HG02678 (cell line): Measurements from ENCODE around the gene CARD16.

Experiments used
- ATAC-seq: cut with Tn5 transposase; IDR thresholded peaks from one replicate; pipeline ENCODE4 v1.9.1; 2021; ENCODE audit warnings: mild to moderate bottlenecking, moderate library complexity; ENCODE audit not compliant: unreplicated experiment

Gene CARD16

DNA sequence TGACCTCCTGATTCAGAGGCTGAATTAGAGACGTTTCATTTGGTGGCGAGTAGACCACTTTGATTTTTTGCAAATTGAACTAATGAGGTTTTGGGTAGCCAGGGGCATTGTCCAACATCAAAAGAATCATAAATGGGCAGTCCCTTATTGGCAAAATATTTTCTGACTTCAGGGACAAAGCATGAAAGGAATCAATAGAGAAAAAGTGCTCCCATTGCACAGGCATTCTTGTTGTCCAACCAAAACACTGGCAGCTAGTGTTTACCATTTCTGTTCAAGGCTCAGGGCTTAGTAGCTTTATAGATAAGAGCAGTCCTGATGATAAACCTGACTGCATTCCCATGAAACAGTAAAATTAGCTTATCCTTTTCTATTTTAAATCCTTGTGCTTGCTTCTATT is 6.4 kb upstream of the CARD16 start:
- no peak for ATAC-seq

DNA sequence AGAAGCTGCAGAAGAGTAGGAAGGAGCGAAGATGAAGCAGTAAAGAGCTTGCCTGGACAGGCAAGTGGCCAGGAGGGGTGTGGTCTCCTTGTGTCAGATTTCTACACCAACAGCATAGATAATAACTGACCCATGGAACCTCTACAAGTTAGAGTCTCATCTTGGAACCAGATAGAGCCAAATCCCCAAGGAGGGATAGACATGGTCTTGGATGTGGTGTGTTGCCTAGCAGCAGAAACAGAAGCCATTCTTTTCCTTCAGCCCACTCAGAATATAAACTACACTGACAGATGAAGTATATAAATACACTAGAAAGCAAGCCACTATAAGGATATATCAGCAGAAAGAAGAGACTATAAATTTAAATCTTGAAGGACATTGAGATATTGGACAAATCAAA is 4.3 kb upstream of the CARD16 start:
- ATAC-seq, result no peak

DNA sequence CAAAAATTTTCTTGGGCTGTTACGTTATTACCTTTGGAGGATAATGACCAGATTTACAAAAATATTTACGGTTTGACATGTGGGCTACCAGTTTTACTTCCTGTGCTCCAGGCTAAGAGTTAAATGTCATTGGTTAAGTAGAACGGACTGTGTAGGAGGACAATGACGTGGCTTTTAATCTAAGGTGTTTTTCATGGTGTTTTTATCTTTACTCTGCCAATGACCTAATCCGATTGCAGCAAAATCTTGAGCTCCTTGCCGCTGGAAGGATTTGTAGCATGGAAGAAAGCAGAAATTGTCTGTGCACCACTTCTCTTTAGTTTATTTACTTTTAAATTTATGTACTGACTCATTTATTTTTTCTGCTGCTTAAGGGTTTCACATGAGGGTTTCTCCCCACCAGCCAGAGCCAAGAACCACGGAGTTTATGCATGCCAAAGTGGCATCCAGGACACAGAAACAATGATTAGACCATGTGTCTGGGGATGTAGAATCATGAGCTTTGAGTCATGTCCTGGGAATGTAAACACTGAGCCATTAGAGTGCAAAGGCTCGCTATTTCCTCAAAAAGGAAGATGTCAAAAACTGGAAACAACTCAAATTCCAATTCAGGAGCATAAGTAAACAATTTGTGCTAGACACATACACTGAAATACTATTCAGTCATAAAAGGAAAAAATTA is 1.9 kb upstream of the CARD16 start:
- no peak for ATAC-seq

DNA sequence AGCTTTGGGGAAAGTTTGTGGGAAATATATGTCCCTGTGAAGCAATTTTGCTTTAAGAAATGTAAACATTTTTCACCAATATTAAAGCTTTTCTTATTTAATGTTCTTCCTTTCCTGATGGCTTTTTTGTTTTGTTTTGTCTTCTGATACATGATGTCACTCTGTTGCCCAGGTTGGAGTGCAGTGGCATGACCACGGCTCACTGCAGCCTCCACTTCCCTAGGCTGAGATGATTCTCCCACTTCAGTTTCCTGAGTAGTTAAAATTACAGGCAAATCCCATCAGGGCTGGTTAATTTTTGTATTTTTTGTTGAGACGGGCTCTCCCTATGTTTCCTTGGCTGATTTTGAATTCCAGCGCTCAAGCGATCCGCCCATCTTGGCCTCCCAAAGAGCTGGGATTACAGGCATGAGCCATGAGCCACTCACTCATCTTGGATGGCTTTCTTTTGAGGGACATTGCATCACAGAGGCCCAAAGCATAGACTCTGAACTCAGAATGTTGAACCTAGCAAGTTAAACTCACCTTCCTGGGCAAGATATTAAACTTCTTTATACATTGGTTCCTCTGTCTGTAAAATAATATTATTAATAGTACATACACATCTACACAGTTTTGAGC is 651 bp upstream of the CARD16 start:
- ATAC-seq, result no peak

DNA sequence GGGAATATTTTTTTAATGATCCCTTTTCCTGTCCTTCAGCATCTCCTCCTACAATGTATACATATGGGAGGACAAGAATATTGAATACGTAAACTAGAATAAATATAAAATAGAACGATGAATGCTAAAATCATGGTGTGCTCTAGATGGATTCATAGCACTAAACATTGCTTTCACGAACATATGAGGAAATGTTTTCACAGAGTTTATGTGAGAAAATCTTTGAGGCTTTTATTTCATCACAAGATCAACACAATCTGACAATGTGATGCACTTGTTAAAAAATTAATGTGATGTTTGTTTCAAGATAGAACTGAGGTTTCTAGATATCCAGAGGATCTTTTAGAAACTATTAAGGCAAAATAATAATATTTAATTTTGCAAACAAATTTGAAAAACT is 3.0 kb downstream of the CARD16 start:
- ATAC-seq, result no peak

DNA sequence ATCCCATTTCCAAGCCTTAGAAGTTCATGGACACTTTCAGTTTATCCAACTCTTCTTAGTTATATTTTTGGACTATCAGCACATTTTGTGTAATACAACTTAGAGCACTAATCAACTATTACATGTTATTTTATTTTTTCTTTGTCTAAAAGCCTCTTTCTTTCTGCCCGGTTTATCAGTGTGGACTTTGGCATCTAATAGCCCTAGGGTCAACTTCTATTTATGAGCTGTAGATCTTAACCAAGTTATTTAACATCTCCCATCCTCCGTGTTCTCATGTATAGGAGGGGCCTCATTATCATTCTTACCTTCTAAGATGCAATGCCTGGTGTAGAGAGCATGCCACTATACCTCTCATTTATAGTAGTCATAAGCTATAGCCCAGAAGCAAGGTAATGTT is 4.4 kb downstream of the CARD16 start:
- no peak for ATAC-seq

DNA sequence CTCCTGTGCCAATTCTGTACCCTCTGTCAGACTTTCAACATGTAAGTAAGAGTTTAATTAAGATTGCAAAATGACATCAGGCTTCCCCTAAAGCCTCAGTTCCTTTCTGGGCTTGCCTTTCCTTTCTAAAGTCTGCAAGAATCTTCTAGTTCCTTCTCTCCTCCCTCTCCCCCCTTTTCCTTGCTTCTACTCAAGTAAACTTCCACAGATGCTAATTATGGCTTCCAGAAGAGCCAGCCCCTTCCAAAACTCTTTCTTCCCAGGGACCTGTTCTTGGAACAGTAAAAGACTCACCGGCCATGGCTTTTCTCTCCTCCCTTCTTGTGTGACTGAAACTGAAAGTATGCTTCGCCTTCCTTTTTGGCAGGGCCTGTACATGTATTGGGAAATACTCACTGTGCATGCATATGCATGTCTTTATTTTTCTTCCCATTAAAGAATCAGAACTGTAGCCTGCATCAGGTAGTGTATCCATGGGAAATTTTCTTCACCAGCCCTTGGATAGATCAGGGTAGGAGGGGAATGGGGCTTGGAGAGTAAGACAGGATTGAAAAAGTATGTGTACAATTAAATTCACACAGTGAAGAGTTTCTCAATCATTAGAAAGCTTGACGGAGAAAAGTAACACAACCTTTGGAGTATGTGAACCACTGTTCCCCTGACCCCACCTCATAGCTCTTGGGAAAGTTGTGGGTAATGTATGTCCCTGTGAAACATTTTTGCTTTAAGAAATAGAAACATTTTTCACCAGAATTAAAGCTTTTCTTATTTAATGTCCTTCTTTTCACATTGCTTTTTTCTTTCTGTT is 10.1 kb downstream of the CARD16 start, which contains the start of gene CASP1:
TSS of gene CASP1 (minus strand) at position 332 of the 808 bp plus-strand sequence. CDS start at position 301, 31 bp downstream.
- peak; percentile 93 for ATAC-seq

DNA sequence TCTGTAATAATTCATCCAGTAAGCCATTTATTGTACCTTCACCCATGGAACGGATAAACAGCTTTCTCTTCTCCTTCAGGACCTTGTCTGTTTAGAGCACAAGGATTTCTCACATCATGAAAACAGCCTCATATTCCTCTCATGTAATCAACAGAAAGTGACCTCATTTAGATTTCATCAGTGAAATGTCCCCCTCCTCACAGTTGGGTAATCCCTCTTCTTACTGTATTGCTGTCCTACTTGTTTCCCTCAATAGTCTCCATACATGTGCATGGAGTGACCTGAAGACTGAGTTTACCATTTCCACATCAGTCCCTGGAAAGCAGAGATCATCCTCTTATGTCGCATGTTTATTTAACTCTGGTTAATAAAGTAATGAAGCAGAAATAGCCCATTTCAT is 10.7 kb downstream of the CARD16 start:
- ATAC-seq, result peak; percentile 11

DNA sequence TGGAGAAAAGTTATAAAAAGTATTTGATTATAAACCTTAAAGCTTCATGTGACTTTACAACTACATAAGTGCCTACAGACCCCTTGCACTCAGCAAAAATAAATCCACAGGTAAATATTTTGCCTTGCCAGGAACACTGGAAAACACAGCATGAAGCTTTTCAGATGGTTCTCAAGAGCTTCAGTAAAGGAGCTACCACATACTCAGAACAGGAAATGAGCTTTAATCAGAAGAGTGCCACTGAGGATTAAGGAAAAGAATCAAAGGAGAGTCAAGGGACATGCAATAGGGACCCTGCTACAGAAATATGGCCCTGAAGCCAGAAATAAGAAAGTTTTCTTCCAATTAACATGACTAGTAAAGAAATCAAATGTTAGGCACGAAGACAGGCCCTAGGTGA is 11.4 kb downstream of the CARD16 start:
- no peak for ATAC-seq

DNA sequence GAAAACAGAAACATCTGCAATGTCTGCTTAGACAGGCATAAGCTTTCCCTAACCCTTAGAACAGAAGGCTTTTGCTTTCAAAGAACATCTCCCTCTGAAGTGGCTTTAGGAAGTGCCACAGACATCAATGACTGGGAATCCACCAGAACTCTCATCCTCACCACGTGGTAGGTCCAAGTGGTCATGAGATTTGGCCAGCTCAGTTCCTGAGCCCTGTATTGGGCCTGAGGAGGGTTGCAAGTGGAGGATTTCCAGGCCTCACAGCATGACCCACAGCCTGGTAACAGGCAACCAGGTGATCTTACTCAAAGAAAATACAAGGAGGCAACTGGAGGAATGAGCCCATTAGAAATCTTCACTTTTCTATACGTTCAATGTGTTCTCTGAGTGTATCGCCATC is 11.8 kb downstream of the CARD16 start:
- ATAC-seq, result no peak

DNA sequence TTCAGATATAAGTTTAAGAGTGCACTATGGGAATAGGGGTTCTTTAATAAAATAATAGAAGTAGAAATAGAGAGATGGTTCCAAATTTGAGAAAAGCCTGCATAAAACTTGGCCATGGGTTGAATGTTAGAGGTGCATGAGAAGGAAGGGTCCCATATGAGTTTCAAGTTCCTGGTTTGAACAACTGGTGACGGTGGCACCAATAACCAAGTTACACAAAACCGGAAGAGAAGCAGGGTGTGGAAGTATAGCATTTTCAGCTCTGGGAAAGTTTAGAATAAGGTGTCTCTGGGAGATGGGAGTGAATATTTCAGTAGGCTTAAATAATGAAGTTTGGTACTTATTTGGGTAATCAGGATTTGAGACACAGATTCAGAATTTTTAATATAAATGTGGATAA is 12.6 kb downstream of the CARD16 start:
- no peak for ATAC-seq

DNA sequence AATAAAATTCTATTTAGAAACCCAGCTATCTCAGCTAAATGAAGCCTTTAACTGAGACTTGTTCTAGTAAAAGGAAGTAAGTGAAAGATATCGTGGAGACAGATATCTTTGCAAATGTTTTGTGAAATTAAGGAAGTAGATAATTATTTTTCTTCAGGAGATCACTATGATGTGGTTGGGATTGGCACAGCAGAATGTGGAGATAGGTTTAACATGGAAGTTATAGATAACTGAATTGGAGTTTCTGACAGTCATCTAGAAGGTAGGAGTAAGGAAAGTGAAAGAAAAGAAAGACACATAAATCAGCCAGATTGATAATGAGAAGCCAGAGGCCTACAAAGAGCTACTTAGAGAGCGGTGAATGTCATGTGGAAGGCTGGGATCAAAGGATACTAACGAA is 17.5 kb downstream of the CARD16 start:
- ATAC-seq, result no peak

DNA sequence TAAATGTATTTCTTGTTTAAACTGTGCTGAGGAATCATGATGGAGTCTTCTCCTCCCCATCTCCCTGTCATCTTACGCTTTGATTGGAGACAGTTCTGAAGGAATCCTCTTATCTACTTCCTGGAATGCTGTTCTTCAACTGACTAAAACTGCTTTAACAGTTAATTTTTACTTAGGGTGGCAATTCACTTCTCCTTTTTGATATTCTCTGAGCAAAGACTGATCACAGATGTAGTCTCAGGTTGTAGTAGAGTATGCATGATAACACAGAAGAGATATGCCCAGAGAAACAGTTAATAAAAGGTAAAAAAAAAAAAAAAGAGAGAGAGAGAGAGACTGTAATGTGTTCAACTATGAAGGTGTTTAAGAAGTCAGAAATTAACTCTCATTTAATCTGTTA is 20.7 kb downstream of the CARD16 start:
- ATAC-seq, result no peak

DNA sequence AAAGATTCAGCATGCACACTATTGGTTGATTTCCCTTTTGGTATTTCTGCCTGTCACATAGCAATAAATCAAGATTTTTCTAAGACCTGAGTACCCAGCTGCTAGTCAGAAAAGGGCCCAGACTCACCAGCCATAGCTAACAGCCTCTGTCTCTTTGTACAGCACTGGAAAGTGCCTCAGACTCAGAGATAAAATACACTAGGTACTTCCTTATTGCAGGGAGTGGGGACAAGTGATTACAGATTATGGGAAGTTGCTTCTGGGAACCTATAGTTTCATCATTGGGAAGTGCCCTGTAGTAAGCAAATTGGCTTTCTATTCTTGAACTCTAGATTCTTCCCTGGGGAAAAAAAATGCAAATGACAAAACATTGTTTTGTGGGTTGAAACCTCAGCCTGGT is 22.1 kb downstream of the CARD16 start, which contains the start of gene CASP5:
TSS of gene CASP5 (minus strand) at position 166 of the 400 bp plus-strand sequence. CDS start at position 134, 32 bp downstream.
- ATAC-seq, result no peak

DNA sequence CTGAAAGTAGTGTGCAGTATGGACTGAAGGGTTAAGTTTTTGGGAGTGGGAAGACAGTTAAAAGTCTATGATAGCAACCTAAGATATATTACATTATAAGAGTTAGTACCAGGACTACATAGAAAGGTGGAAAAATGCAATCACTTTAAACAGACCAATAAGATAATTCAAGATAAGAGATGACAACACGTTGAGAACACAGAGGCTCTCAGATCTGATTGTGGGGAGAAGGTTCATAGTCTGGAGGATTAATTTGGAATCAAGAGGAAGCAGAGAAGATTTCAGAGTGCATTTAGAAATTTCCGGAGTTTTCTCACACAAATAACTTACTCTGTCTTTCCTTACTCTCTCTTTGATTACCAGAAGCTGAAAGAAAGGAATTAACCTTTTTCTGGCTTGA is 22.6 kb downstream of the CARD16 start:
- ATAC-seq, result no peak

DNA sequence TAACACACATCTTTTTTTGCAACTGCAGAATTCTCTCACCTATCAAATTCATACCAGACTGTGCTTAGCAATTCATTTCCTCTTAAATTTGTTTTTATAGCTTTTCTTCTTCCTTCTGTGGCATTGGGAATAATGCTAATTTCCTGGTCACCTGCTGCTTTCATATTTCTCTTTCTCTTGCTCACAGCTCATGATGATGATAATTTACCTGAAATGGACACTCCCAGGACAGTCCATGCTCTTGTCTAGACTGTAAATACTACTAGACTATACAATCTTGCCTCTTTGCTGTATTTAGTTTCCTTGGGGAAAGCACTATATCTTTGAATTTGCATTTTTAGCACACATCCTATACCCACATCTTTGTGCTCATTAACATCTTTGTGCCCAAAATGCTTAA is 37.7 kb downstream of the CARD16 start:
- no peak for ATAC-seq

DNA sequence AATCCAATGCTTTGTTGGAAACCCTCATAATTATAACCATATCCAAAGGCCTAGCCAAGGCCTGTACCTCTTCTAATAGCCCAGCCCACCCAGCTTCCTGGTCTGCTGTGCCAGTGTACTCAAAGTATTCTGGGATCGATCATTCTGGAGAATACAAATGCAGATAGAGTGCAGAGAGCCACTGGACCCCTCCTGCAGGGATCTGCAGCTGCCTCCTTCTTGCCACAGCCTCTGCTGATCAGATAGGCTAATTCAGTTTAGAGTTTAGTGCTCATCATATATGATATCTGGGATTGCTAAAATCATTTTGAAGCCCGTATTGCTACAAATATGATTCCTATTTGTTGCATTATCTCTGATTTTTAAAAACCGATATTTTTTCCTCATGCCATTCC is 39.7 kb downstream of the CARD16 start:
- ATAC-seq, result no peak

DNA sequence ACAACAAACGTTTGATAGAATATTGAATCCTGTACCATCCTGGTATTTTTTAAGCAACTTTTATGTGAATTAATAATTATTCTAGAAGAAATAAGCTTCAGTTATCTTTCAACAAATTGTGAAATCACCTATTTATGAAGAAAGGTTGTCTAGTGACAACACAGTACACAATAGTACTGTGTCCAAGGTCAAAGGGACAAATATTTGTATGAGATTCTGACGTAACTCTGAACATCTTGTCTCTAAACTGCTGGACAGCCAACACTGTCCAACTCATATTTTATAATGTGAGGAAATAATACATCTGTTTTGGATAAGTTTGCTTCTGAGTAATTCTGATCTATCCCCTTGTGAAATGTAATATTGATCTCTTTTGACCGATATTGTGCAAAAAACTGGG is 41.1 kb downstream of the CARD16 start:
- no peak for ATAC-seq

DNA sequence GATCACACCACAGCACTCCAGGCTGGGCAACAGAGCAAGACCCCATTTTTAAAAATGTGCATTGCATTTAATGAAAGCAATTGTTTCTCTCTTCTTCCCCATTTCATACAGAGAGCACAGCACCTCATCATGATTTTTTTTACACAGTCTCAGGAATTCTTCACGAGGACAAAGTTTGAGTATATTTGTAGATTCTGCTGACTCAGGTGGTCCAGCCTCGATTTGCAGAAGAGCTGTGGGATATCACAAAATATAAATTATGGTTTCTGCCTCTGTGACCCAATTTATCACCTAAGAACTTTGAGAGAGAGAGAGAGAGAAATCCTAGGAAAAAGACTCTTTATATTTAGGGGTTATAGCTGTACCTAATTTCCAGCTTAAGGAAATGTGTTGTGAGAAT is 42.0 kb downstream of the CARD16 start:
- no peak for ATAC-seq

DNA sequence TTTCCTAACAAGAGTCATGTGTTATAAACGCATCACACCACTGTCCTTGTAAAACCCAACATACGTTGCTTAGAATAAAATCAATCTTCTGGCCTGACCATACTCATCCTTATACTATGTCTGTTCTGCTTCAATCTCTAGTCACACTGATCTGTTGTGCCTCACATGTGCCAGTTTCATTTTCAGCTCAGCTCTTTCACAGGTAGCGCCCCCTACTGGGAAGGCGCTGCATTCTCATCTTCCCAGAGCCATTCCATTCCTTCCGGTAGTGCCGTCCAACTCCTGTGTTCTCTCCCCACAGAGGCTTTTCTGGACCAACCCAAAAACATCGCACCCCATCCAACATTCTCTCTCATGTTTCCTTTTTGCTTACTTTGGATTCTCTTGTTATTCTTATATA is 44.3 kb downstream of the CARD16 start:
- ATAC-seq, result peak; percentile 85

DNA sequence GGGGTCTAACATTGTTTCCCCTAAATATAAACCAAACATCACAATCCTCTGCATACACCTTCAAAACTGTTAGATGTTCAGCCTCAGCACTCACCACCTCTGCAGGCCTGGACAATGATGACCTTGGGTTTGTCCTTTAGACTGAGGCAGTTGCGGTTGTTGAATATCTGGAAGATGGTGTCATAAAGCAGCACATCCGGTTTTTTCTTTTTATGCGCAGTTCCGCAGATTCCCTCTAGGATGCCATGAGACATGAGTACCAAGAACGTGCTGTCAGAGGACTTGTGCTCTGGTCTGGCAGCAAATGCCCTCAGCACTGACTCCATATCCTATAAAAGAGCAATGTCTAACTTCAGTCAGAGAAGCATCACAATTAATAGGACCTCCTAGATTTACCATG is 45.0 kb downstream of the CARD16 start:
- ATAC-seq, result no peak

DNA sequence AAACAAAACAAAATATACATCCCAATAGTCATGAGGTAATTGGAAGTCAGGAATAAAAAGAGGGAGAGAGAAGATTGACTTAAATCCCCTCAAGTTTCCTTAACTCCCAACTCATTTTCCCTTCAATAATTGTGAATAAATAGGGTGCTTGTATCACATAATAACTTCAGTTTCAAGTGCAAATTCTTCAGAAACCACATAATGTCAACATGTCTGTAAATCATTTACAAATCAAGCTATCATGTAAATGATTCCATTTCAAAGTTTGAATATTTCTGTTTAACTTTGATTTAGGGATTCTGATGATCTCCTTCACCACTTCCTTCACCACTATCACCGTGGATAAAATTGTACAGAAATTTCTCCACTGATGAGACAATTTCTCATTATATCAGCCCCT is 45.4 kb downstream of the CARD16 start:
- no peak for ATAC-seq
